H1 (cell line): ENCODE results near the gene WNT3A. TPM values are rescaled to one million over a fixed set of nuclear protein-coding genes. Genes with fewer than 3 reads are reported as not detected.
A peak's percentile ranks its signal among the peaks of the same experiment; 100 is the strongest.

Source experiments
- CTCF ChIA-PET: fragments of 300-600 bp; sonication (Branson Sonifier 250); formaldehyde crosslinking; loops from one replicate; lab custom pipeline; 2021; ENCODE audit not compliant: partially characterized antibody; lab: Charles Lee
- POLR2A ChIA-PET: fragments of 300-600 bp; sonication (Branson Sonifier 250); formaldehyde crosslinking; loops from one replicate; lab custom pipeline; 2021; ENCODE audit warnings: inconsistent platforms; ENCODE audit not compliant: partially characterized antibody; lab: Charles Lee
- DNase-seq, 2 experiments: peaks; one replicate each; pipeline versions ENCODE4 v3.0.0 to v3.0.0-alpha.2; 2010 to 2022; ENCODE audit warnings: low spot score in 2 of 2, low read depth in 1 of 2, mixed read lengths in 1 of 2
- FAIRE-seq: peaks from 2 replicates; lab custom pipeline; 2011; peaks lifted over from hg19 to GRCh38; lab: Jason Lieb, UNC
- H2AFZ ChIP-seq: 2 replicates; pipeline ENCODE4 v1.8.1; 2012; ENCODE audit warnings: low read length, inconsistent platforms
- H2AK5ac ChIP-seq: 2 replicates; pipeline ENCODE4 v1.6.1; 2013; ENCODE audit warnings: low read depth, low read length
- H2BK120ac ChIP-seq: replicated peaks from 2 replicates; pipeline ENCODE3; 2013; ENCODE audit warnings: low read depth, low read length, inconsistent platforms
- H2BK12ac ChIP-seq: 2 replicates; pipeline ENCODE4 v1.6.1; 2013; ENCODE audit warnings: low read depth, low read length
- H2BK15ac ChIP-seq: 2 replicates; pipeline ENCODE4 v1.6.1; 2013; ENCODE audit warnings: low read length
- H2BK20ac ChIP-seq: 2 replicates; pipeline ENCODE4 v1.6.1; 2013; ENCODE audit warnings: low read length
- H2BK5ac ChIP-seq: 2 replicates; pipeline ENCODE4 v1.6.1; 2013; ENCODE audit warnings: low read depth, low read length
- H3K14ac ChIP-seq: 2 replicates; pipeline ENCODE4 v1.6.1; 2013; ENCODE audit warnings: inconsistent platforms; ENCODE audit not compliant: insufficient read length
- H3K18ac ChIP-seq: 2 replicates; pipeline ENCODE4 v1.6.1; 2013; ENCODE audit warnings: low read length; ENCODE audit errors: extremely low read depth
- H3K23ac ChIP-seq: 2 replicates; pipeline ENCODE4 v1.6.1; 2013; ENCODE audit warnings: inconsistent platforms; ENCODE audit not compliant: insufficient read length
- H3K23me2 ChIP-seq: 2 replicates; pipeline ENCODE4 v1.6.1; 2013; ENCODE audit warnings: low read depth, low read length
- H3K27ac ChIP-seq: 2 replicates; pipeline ENCODE4 v1.6.1; 2011; ENCODE audit warnings: low read depth, low read length, inconsistent platforms
- H3K27me3 ChIP-seq, 4 experiments: replicated peaks in 1 of 4; 1 replicate in 1 of 4; 2 replicates in 3 of 4; pipeline versions ENCODE4 v1.6.1 to v1.8.1; 2011 to 2013; ENCODE audit warnings: low read length in 3 of 4, mild to moderate bottlenecking in 3 of 4, inconsistent platforms in 2 of 4, mixed read lengths in 2 of 4, moderate library complexity in 1 of 4; ENCODE audit not compliant: control insufficient read depth in 3 of 4, insufficient read depth in 3 of 4; ENCODE audit errors: extremely low read depth in 1 of 4
- H3K36me3 ChIP-seq, 4 experiments: 2 replicates each; pipeline versions ENCODE4 v1.6.1 to v1.8.1; 2011 to 2013; ENCODE audit warnings: mild to moderate bottlenecking in 4 of 4, low read length in 3 of 4, moderate library complexity in 2 of 4, control low read depth in 1 of 4, inconsistent platforms in 1 of 4; ENCODE audit not compliant: insufficient read depth in 4 of 4, control insufficient read depth in 2 of 4
- H3K4ac ChIP-seq: replicated peaks from 2 replicates; pipeline ENCODE3; 2013; ENCODE audit warnings: low read length, low read depth, mixed read lengths, inconsistent platforms; ENCODE audit not compliant: insufficient read length
- H3K4me1 ChIP-seq, 4 experiments: replicated peaks in 1 of 4; 1 replicate in 1 of 4; 2 replicates in 3 of 4; pipeline versions ENCODE4 v1.6.1 to v1.8.1; 2011 to 2013; ENCODE audit warnings: low read length in 3 of 4, inconsistent platforms in 2 of 4, mixed read lengths in 1 of 4; ENCODE audit not compliant: insufficient read depth in 4 of 4, control insufficient read depth in 3 of 4
- H3K4me2 ChIP-seq, 2 experiments: 2 replicates each; pipeline versions ENCODE4 v1.6.1 to v1.8.1; 2011 to 2013; ENCODE audit warnings: low read depth in 2 of 2, low read length in 2 of 2, control low read depth in 1 of 2, inconsistent platforms in 1 of 2, mild to moderate bottlenecking in 1 of 2; ENCODE audit not compliant: insufficient read depth in 1 of 2
- H3K4me3 ChIP-seq, 4 experiments: fragments of 200-600, 300-600 bp in 1 of 4; sonication (generic), shearing (Covaris generic), sonication (Bioruptor Twin) in 1 of 4; 2 replicates each; pipeline versions ENCODE4 v1.5.1 to v1.8.1; 2011 to 2016; ENCODE audit warnings: low read length in 4 of 4, low read depth in 3 of 4, control low read depth in 2 of 4, inconsistent platforms in 2 of 4, mild to moderate bottlenecking in 2 of 4, mixed read lengths in 1 of 4, moderate library complexity in 1 of 4; ENCODE audit not compliant: insufficient read depth in 2 of 4; ENCODE audit errors: extremely low read depth in 1 of 4
- H3K56ac ChIP-seq: replicated peaks from 2 replicates; pipeline ENCODE3; 2013; ENCODE audit warnings: low read depth, mild to moderate bottlenecking, mixed read lengths, low read length, inconsistent platforms; ENCODE audit not compliant: insufficient read length
- H3K79me1 ChIP-seq: 2 replicates; pipeline ENCODE4 v1.6.1; 2013; ENCODE audit warnings: low read depth, low read length, control low read depth
- H3K79me2 ChIP-seq, 2 experiments: 2 replicates each; pipeline versions ENCODE4 v1.6.1 to v1.8.1; 2012 to 2013; ENCODE audit warnings: low read length in 2 of 2, mild to moderate bottlenecking in 2 of 2, inconsistent platforms in 1 of 2; ENCODE audit not compliant: insufficient read depth in 2 of 2, control insufficient read depth in 1 of 2
- H3K9ac ChIP-seq, 4 experiments: replicated peaks in 1 of 4; 1 replicate in 1 of 4; 2 replicates in 3 of 4; pipeline versions ENCODE4 v1.6.1 to v1.8.1; 2011 to 2013; ENCODE audit warnings: low read depth in 3 of 4, low read length in 3 of 4, control low read depth in 2 of 4, mild to moderate bottlenecking in 2 of 4, moderate library complexity in 2 of 4, inconsistent platforms in 1 of 4; ENCODE audit errors: extremely low read depth in 1 of 4
- H3K9me3 ChIP-seq, 2 experiments: 2 replicates each; pipeline versions ENCODE4 v1.6.1 to v1.8.1; 2012 to 2013; ENCODE audit warnings: mild to moderate bottlenecking in 2 of 2, moderate library complexity in 2 of 2, control low read depth in 1 of 2, inconsistent platforms in 1 of 2, low read depth in 1 of 2, low read length in 1 of 2, mixed read lengths in 1 of 2; ENCODE audit not compliant: insufficient read depth in 2 of 2
- H4K20me1 ChIP-seq, 2 experiments: replicated peaks in 1 of 2; 2 replicates each; pipeline versions ENCODE3 to v1.8.1; 2011 to 2013; ENCODE audit warnings: inconsistent platforms in 2 of 2, low read length in 2 of 2, mild to moderate bottlenecking in 1 of 2; ENCODE audit not compliant: insufficient read depth in 2 of 2, control insufficient read depth in 1 of 2
- H4K5ac ChIP-seq: 2 replicates; pipeline ENCODE4 v1.6.1; 2013; ENCODE audit warnings: low read length, low read depth, mixed read lengths, inconsistent platforms; ENCODE audit not compliant: insufficient read length
- H4K8ac ChIP-seq: 2 replicates; pipeline ENCODE4 v1.8.0; 2013; ENCODE audit warnings: mild to moderate bottlenecking, moderate library complexity, low read length, inconsistent platforms; ENCODE audit not compliant: insufficient read depth; ENCODE audit errors: extremely low read depth
- H4K91ac ChIP-seq: replicated peaks from 2 replicates; pipeline ENCODE3; 2013; ENCODE audit warnings: low read length, mixed read lengths, inconsistent platforms; ENCODE audit not compliant: insufficient read length
- CHD1 ChIP-seq: IDR thresholded peaks from 2 replicates; pipeline ENCODE4 v1.6.1; 2012; ENCODE audit warnings: low read depth, low read length, improper control_type of control experiment
- GABPA ChIP-seq: IDR thresholded peaks from 2 replicates; pipeline ENCODE4 v1.6.1; 2011; ENCODE audit warnings: mild to moderate bottlenecking, low read length, moderate library complexity, borderline replicate concordance; ENCODE audit not compliant: insufficient read depth
- POU5F1 ChIP-seq: IDR thresholded peaks from 2 replicates; pipeline ENCODE4 v1.6.1; 2011; ENCODE audit warnings: low read depth, mild to moderate bottlenecking, low read length, moderate library complexity
- RAD21 ChIP-seq, 2 experiments: IDR thresholded peaks in 1 of 2; conservative IDR thresholded peaks in 1 of 2; 2 replicates each; pipeline ENCODE4 v1.6.1; 2011; ENCODE audit warnings: low read depth in 2 of 2, low read length in 2 of 2, improper control_type of control experiment in 1 of 2, inconsistent platforms in 1 of 2, mild to moderate bottlenecking in 1 of 2, moderate library complexity in 1 of 2
- SIRT6 ChIP-seq: IDR thresholded peaks from one replicate; pipeline ENCODE4 v1.7.1; 2012; ENCODE audit warnings: low read length, inconsistent platforms
- SP1 ChIP-seq: IDR thresholded peaks from 2 replicates; pipeline ENCODE4 v1.6.1; 2011; ENCODE audit warnings: low read depth, low read length
- YY1 ChIP-seq: IDR thresholded peaks from 2 replicates; pipeline ENCODE4 v1.6.1; 2011; ENCODE audit warnings: low read depth, mild to moderate bottlenecking, low read length
- WGBS, 2 experiments: shearing (Covaris generic) in 1 of 2; methylation state at CpG; one replicate each; pipeline versions ENCODE4 v1.1.6 to v1.1.7; 2013 to 2015; ENCODE audit warnings: low lambda C conversion rate in 2 of 2, mixed read lengths in 2 of 2, inconsistent platforms in 1 of 2, low coverage in 1 of 2, missing lambda C conversion rate in 1 of 2; ENCODE audit not compliant: insufficient replicate concordance in 2 of 2, insufficient coverage in 1 of 2, insufficient read length in 1 of 2; ENCODE audit errors: extremely low coverage in 1 of 2, missing lambda C conversion rate in 1 of 2; 5-methylcytosine and 5-hydroxymethylcytosine counted together
- polyA plus RNA-seq, 7 experiments: library from polyadenylated mRNA; depleted of rRNA in 3 of 7; stranded (reverse) in 5 of 7; unstranded in 2 of 7; fragments of >200 nt in 5 of 7; fragments of 200-250 nt in 2 of 7; gene quantifications; 1 replicate in 5 of 7; 2 replicates in 1 of 7; 4 replicates in 1 of 7; pipeline versions ENCODE4 v1.2.1 to v1.2.3, GENCODE V29; 2011 to 2013; ENCODE audit warnings: missing spikeins in 2 of 7, mixed read lengths in 2 of 7
- total RNA-seq: library from RNA; stranded (reverse); fragmentation: NEBNext Ultra II Directional; extraction: Animal tissue kit (Norgen Biotek cat#: 25700); gene quantifications from 2 replicates; pipeline ENCODE4 v1.2.1, GENCODE V29; 2021
- TF ChIP-seq, protein P1 (sequence below), 3 experiments: IDR thresholded peaks; 1 replicate in 2 of 3; 2 replicates in 1 of 3; pipeline versions ENCODE4 v1.5.1 to v1.6.1; 2011; ENCODE audit warnings: low read length in 3 of 3, mild to moderate bottlenecking in 3 of 3, inconsistent platforms in 2 of 3, low read depth in 1 of 3, moderate library complexity in 1 of 3; ENCODE audit not compliant: insufficient read depth in 1 of 3; ENCODE audit errors: control extremely low read depth in 1 of 3

WNT3A gene
- total and polyA plus RNA-seq, 2 of the 8 experiments (the other 6 are each of a cell fraction or from before 2014, with no cell fraction given), result 0.08 to 0.19 TPM

DNA sequence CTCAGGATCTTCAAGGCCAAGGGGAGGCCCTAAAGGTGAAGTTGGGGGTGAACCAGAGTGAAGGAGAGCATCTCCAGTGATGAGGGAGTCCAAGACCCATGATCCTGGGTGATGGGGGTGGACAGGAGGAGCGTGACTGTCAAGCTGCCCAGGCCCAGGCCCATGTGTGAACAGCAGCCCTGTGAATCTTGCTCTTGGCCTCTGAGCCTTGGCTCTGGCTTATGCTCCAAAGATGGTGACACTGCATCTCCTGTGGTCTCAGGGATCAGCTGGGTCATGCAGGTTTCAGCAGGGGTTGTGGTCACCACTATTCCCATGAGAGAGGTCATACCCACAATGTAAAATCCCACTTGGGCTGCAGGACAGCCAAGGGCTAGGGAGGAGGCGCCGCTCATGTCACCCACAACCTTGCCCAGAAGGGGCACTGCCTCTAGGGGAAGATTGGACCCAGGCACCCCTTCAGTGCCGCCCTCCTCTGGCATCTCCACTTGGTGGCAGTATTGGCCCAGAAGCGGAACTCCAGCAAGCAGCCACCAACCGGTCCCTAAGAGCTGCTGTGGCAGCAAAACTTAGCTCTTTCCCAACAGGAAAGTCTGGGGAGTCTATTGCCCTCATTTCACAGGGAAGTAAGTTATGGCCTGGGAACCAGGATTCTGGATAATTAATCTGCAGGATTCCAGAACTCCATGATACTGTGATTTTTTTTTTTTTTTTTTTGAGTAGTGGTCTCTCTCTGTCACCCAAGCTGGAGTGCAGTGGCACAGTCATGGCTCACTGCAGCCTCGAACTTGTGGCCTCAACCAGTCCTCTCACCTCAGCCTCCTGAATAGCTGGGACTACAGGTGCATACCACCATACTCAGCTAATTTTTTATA, 7.5 kb upstream of the WNT3A start:
- Histone ChIP-seq H3K23ac (no peak overlapping the region), H2BK120ac (no peak overlapping the region), H3K4ac (no peak overlapping the region), H2BK12ac (no peak overlapping the region), H3K27me3 (peaks cover 3 to 47% (median 22%) of the 10 kb centered on the region in 4 experiments), H3K9ac (no peak overlapping the region), H2BK20ac (no peak overlapping the region), H3K23me2 (no peaks in the 10 kb centered on the region), H3K18ac (no peak overlapping the region), H2BK15ac (no peak overlapping the region), H4K20me1 (peaks cover 0 to 5% of the 10 kb centered on the region in 2 experiments), H2AFZ (no peak overlapping the region), H3K79me1 (no peaks in the 10 kb centered on the region), H3K56ac (no peak overlapping the region), H3K4me3 (no peak overlapping the region), H4K5ac (no peak overlapping the region), H3K14ac (no peak overlapping the region), H3K27ac (no peak overlapping the region), H2AK5ac (no peak overlapping the region), H2BK5ac (no peak overlapping the region), H4K91ac (no peak overlapping the region), H3K9me3 (peaks cover 0 to 3% of the 10 kb centered on the region in 2 experiments; a peak in 1 of 4 replicates), H3K4me1 (peaks cover 0 to 4% (median under 1%) of the 10 kb centered on the region in 4 experiments; a peak in 2 of 7 replicates), H3K4me2 (no peak overlapping the region), H3K36me3 (no peaks in the 10 kb centered on the region), H3K79me2 (no peaks in the 10 kb centered on the region), H4K8ac (no peak overlapping the region)
- ChIA-PET CTCF (interaction anchor here (0.6 to 11.6 kb wide), 51 partner anchors 12 to 651 kb away, joined by 3 to 197 read pairs (median 4); no protein-coding TSS in a partner anchor), POLR2A (interaction anchor here (0.6 to 0.9 kb wide), 4 partner anchors 75 to 354 kb away, joined by 3 to 5 read pairs (median 3); no protein-coding TSS in a partner anchor)
- DNase-seq (peak; percentile 53 to 83), FAIRE-seq (peak; percentile 62)
- WGBS, 2 experiments, result 23% methylated on average over 7 of the region's 7 CpGs; no CpG with 5 or more reads in 1 of the 2 experiments
- TF ChIP-seq SP1 (no peak), CHD1 (no peak), POU5F1 (no peak), GABPA (peak; percentile 76; the same call in 1 of the 2 replicates), YY1 (peak; percentile 75), RAD21 (IDR thresholded peaks at IDR 0.05 in 1 of 2, conservative IDR thresholded peaks at IDR 0.05 in 1 of 2; ENCODE audit: low read depth in 2 of 2, low read length in 2 of 2) (peak; percentile 97 to 99), SIRT6 (no peak)
- TF ChIP-seq, protein P1, sequence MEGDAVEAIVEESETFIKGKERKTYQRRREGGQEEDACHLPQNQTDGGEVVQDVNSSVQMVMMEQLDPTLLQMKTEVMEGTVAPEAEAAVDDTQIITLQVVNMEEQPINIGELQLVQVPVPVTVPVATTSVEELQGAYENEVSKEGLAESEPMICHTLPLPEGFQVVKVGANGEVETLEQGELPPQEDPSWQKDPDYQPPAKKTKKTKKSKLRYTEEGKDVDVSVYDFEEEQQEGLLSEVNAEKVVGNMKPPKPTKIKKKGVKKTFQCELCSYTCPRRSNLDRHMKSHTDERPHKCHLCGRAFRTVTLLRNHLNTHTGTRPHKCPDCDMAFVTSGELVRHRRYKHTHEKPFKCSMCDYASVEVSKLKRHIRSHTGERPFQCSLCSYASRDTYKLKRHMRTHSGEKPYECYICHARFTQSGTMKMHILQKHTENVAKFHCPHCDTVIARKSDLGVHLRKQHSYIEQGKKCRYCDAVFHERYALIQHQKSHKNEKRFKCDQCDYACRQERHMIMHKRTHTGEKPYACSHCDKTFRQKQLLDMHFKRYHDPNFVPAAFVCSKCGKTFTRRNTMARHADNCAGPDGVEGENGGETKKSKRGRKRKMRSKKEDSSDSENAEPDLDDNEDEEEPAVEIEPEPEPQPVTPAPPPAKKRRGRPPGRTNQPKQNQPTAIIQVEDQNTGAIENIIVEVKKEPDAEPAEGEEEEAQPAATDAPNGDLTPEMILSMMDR (IDR thresholded peaks at IDR 0.05; ENCODE audit: control extremely low read depth in 1 of 3, insufficient read depth in 1 of 3, low read depth in 1 of 3, low read length in 3 of 3), result peak in 2 of 3 experiments; percentile 98 to 99; a peak in 3 of 4 replicates
